Activated CD4-positive, CD25-positive, alpha-beta regulatory T cell treated with anti-CD3 and anti-CD28 coated beads, Interleukin-2, amount 50 U/mL, for 72 hours (primary cell): ENCODE measurements around the gene ATRN.

Experiments
- DNase-seq: peaks from one replicate; pipeline ENCODE4 v3.0.0; 2021

The ATRN gene

GRCh38 chr20:3679749-3680700 lies 209.2 kb downstream of the ATRN start:
- DNase-seq: no peak

GRCh38 chr20:3680701-3681351 lies 210.0 kb downstream of the ATRN start:
- no peak for DNase-seq

DNA sequence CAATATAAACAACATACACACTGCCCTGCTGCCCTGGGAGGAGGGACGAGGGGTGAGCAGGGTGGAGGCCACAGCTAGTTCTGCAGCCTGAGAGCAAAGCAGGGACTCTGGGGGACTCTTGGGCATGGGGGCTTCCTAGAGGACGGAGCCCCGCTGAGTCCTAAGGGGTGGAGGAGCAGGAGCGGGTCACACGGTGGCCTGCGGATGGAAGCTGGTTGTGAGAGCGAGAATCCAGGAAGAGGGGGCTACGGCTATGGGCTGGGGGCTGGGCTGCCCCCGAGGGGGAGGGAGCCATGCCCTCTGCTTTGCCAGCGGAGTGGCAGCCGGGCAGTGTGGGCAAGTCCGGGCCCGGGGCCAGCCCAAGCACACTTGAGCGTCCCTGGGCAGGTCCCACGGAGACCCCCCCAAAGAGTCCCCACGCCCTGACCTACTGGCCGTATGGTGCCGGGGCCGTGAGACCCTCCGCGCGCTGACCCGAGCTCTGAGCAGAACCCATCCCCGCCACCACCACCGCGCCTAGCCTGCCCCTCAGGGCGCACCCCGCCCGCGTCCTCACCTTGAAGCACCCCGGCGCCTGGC lies 210.6 kb downstream of the ATRN start:
- no peak for DNase-seq

GRCh38 chr20:3681931-3682781 lies 211.3 kb downstream of the ATRN start, which contains the start of gene ADAM33:
ADAM33 (minus strand) TSS chr20:3682010; CDS start chr20:3682004, 6 bp downstream.
- DNase-seq: no peak

GRCh38 chr20:3685341-3685740 lies 214.5 kb downstream of the ATRN start:
- no peak for DNase-seq

- DNase-seq: no peak
These were observed 215.6 kb downstream of the ATRN start for GRCh38 chr20:3686421-3686820.

GRCh38 chr20:3686867-3687321 lies 216.1 kb downstream of the ATRN start:
- no peak for DNase-seq

DNA sequence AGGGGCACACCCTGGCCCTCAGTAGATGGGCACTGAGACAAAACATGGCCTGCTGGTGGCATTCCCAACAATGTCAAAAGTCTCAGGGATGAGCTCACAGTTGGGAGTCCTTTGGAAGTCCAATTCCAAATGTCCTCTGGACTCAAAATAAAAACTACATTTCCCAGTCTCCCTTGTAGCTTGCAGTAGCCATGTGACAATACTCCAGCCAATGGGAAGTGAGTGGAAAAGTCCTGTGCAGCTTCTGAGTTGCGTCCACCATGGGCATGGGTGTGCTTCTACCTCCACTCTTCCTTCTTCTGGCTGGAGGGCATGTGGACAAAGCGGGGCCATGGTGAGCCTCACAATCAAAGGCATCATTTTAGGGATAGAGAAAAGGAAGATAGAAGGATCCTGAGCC lies 216.8 kb downstream of the ATRN start:
- DNase-seq: no peak

DNA sequence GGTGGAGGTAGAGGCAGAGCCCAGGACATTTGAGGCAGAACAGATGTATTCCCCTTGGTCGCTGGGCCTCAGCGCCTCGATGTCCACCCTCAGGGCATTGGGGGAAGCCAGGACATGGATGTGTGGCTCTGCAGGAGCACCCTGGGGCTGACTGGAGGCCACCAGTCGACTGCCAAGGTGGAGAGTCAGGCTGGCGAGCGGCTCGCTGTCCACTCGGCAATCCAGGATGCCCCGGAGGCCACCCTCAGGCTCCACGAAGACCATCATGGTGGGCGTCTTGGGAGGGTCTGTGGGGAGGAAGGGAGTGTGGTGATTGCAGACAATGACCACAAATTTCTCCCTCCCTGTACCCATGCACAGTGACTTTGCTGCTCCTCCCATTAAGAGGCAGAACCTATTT lies 219.2 kb downstream of the ATRN start:
- no peak for DNase-seq

GRCh38 chr20:3690413-3690812 lies 219.6 kb downstream of the ATRN start:
- no peak for DNase-seq

DNA sequence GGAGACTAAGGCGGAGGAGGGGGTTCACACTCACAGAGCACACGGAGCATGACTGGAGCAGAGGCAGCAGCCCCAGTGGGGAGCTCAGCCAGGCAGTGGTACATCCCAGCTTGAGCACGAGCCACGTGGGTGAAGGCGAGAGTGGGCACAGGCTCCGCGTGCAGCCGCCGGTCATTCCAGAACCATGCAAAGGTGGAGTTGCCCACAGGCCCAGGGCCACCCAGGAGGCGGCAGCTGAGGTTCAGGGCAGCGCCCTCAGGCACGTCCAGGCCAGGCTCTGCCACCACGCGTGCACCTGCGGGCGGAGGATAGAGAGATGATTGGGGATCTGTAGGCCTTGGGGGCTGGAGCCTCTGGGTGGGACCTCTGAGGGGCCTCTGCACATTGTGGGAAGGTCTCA lies 220.5 kb downstream of the ATRN start:
- no peak for DNase-seq

- DNase-seq: no peak
These were observed 221.1 kb downstream of the ATRN start for GRCh38 chr20:3691897-3692296.

DNA sequence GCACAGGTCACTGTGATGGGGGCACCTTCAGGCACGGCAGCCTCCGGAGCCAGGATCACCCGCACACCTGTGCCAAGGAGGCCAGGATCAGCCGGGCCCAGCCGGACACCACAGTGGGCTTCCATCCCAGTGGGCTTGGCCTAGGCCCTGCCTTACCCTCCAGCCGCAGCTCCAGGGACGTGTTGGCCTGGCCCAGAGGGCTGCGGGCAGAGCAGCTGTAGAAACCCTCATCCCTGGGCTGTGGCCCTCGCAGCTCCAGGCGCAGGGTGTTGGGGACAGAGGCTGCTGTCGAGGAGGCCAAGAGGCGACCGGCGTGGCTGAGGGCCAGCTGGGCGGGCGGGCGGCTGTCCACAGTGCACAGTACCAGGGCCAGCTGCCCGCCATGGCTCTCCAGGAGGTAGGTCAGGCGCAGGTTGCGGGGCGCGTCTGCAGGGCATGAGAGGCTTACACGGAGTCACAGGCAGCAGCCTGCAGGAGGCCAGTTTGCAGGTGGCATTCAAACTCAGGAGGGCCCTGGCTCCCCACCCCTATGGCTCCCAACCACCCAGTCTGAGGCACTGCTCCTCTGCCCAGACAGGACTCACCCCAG lies 222.0 kb downstream of the ATRN start:
- DNase-seq: no peak

DNA sequence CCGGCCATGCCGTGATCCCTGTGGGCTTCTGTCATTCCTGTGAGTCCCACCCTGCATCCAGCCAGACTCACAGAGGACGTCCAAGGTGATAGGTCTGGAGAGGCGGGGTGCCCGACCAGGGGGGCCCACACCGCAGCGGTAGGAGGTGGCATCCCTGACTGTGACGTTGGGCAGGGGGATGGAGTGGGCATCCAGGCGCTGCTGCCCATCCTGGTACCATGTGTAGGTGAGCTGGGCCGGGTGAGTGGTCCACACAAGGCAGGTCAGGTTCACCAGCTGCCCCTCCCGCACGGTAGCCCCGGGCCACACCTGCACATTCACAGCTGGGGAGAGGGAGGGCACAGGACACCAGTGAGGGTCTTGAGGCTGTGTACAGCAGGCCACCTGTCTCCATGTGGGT lies 222.6 kb downstream of the ATRN start:
- DNase-seq: no peak

DNA sequence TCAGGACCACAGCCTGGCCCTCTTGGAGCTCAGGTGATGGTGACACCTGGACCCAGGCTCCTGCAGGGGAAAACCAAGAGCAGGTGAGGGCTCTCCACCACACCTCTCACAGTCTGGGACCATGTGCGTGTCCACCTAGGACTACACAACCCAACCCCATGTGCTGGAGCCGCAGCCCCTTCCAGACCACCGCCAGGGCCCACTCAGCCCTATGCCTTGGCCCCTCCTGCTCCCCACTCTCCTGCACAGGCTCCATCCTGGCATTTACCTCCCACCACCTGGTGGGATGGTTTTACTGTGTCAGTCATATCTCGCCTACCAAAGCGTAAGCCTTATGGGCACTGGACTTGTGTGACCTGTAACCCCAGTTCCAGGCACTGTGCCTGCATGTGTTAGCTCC lies 224.0 kb downstream of the ATRN start:
- DNase-seq: no peak

DNA sequence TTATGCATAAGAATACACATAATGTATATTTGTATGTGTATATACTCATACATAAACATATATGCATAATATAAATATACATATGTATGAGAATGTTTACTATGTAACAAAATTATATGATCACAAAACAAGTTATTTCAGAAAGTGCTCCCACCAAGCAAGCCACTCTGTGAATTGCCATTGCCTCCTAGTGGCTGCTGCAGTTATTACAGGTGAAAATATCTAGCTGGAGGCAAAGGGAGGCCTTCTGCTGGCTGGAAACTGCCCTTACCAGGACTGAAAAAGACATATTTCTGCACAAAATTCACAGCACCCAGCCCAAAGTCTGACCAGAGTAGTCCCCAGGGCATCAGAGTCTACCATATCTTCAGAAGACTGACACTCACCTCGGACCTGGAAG lies 225.4 kb downstream of the ATRN start:
- no peak for DNase-seq

- DNase-seq: no peak
These were observed 226.1 kb downstream of the ATRN start for GRCh38 chr20:3696745-3697587.

GRCh38 chr20:3697588-3698305 lies 226.9 kb downstream of the ATRN start:
- no peak for DNase-seq

DNA sequence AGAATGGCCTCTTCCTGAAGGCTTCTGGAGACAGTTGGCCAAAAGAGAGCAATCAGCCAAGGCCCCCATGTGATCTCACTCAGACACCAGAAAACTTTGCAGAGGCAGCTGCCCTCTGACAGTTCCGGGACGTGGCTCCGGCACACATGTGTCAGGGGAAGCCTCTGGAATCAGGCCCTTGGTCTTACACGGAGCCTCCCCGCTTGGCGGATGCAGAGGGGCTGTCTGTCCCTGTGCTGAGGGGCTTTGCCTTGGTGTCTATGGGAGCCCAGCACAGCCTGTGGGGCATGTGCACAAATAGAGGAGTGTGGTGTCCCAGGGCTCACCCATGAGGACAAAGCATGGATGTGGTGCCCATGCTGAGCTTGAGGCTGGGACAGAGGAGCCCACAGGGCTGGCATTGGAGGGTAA lies 227.8 kb downstream of the ATRN start:
- no peak for DNase-seq

DNA sequence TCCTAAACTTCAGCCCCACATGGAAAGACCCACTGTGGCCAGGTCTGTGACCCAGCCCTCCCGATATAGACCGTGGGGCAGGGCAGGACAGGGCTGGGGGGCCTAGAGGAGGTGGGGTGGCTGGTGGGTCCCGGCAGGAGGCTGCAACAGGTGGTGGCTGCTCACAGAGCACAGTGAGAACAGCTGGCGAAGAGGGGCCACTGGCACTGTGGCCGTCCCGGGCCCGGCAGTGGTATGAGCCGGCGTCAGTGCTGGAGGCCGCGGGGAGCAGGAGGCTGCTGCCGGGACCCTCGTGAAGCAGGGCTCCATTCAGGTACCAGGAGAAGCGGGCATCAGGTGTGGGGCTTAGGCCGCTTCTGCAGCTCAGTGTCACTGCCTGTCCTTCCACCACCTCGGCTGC lies 228.2 kb downstream of the ATRN start:
- DNase-seq: no peak
